NCI-H2196 treated with DMSO at 0.1 percent for 48 hours (cell line): ENCODE results near the gene OR7D2.
A peak's percentile ranks its signal among the peaks of the same experiment; 100 is the strongest.
"Not testable (repeated sequence)": the region's sequence is repeated elsewhere in the genome, so short reads cannot be mapped to it uniquely, and the experiment has no call there.

Experiments used
- DNase-seq: peaks from one replicate; lab custom pipeline; 2025; ENCODE audit not compliant: unreplicated experiment; lab: John Stamatoyannopoulos, UW

The OR7D2 gene

DNA sequence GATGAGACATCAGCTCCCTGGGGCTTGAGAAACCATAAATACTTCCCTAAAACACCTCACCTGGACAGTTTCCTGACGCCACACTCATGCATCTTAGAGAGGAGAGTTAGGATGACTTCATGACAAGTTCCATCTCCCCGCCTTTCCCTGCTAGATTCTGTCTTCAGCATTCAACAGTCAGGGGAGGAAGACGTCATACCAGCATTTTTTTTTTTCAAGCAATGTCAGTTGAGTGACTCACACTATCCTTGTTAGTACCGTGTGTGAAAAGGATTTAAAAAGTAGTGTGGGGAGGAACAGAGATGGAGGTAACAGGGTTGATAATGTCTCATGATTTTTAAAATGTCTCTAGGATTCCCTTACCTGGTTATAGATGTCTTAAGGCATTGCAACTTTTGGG lies at the start of gene OR7D2:
TSS of gene OR7D2 (plus strand) at position 79 of the 400 bp plus-strand sequence. CDS start 6,803 bp downstream, outside the sequence.
- no peak for DNase-seq

DNA sequence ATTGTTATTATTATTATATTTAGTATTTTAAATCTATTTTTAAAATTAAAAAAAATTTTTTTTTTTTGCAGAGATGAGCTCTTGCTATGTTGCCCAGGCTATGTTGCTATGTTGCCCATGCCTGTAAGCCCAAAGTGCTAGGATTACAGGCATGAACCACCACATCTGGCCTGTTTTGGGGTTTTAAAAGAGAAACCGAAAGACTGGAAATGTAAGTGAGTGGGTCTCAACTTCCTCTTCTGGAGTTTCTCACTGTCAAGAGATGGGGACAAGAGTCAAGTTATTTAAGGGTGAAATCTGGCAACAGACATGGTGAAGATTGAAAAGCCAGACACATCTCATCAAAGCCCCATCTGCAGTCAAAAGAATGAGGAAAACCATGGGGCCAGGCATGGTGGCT lies 47.8 kb upstream of the OR7D2 start:
- no peak for DNase-seq

DNA sequence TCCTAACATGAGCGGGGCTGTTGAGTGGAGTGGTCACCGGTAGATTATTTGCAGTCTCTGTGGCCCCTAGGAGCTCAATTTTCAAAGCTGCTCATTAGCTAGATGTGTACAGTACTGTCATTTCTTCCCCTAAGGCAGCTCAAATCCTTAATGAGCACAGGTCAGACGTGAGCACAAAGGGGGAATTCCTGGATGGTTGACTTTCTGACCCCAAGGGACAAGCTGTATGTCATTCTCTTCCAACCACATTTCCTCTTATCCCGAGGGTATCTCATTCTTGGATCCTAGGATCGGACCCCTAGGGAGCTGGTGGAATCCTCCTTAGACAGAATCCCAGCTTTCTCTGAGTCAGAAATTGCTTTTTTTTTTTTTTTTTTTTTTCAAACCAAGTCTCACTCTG lies 46.4 kb upstream of the OR7D2 start:
- no peak for DNase-seq

DNA sequence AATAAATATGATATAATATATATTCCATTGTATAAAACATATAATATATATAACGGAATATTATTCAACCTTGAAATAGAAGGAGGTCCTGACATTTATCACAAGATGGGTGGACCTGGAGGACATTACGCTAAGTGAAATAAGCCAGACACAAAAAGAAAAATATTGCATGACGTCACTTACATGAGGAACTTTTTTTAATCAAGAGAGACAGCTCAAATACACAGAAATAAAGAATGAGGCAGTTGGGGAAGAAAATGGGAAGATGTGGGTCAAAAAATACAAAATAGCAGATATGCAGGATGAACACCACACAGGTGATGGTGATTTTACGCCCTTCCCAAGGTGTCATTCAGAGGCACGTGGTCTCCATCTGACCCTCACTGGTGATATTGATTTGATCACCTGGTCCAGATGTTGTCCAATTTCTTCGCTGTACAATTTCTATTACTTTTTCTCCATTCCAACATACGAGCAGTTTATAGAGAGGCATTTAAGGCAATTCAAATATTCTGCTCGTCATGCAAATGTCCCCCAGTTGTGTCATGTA lies 39.1 kb upstream of the OR7D2 start:
- DNase-seq = no peak

- peak; percentile 86 for DNase-seq
Measured at GRCh38 chr19:9140159-9140874, 38.5 kb upstream of the OR7D2 start, which contains the start of gene ZNF317. ZNF317 (plus strand) TSS chr19:9140397; CDS start chr19:9156017, 15,620 bp downstream.

- DNase-seq = no peak
Measured at GRCh38 chr19:9144920-9145319, 33.9 kb upstream of the OR7D2 start.

GRCh38 chr19:9146882-9147281 lies 31.9 kb upstream of the OR7D2 start:
- DNase-seq = no peak

DNA sequence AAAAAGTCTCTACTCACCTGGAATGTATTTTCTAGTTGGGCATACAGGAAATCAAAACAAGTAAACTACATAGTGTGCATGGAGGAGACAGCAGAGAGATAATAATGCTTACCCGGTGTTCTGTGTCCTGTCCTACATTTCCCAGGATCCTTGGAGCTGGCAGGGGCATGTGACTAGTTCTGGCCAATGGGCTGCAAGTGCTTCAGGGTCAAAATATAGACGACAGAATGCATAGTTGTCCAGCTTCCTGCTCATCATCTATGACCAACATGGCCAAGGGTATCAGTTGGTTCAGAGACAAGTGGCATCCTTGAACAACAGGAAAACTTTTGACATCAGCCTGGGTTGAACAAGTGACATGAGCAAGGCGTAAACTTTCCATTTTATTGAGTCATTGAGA lies 30.1 kb upstream of the OR7D2 start:
- DNase-seq = no peak

- DNase-seq = no peak
Measured at GRCh38 chr19:9149997-9150396, 28.8 kb upstream of the OR7D2 start.

DNA sequence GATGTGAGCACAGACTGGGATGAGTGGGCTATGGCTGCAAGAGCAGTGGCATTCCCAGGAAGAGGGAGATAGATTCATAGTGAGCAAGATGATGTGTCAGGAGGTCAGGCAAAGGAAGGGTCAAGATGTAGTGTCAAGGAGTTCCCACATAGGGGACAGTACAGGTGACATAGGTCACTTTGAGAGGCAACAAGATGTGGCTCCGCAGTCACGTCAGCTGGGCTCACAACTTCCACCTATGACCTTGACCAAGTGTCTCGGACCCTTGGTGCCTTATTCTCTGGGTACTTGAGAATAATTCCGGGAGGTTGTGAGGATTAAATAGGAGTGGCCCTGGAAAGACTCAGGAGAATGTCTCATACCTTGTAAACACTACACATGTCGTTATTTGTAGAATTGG lies 28.1 kb upstream of the OR7D2 start:
- DNase-seq = no peak

- DNase-seq = no peak
Measured at GRCh38 chr19:9151367-9151766, 27.4 kb upstream of the OR7D2 start.

DNA sequence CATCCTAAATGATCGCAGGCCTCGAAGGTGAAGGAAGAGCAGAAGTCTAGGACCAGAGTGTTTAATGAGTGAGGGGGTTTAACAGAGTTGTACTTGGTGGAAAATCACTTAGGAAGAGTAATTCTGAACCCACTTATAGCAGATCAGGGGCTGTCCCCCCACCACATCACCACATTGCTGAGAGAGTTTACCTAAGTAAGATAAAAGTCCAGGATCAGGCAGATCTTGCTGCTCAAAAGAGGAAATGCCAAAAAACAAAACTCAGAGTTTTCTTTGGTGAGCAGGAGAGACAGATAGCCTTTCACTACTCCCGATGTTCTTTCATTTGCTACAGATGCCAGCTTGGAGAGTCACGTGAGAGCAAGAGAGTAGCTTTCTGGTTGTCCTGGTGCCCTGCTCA lies 23.2 kb upstream of the OR7D2 start:
- no peak for DNase-seq

DNA sequence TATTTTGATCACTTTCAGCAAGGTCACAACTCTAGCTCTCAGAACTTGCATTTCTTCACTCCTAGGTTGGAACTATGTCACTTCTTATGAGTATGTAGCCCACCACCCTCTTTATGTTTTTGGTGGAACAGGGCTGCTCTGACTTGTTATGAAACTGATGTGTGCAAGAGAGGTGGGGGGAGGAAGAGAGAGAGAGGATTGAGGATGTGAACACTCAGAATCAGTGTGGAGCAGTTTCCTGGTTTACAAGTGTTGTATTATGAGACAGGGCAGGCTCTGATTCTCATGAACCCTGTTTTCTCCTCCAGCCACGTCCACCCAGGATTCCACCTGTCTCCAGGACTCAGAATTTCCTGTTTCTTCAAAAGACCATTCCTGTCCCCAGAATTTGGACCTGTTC lies 22.5 kb upstream of the OR7D2 start:
- no peak for DNase-seq

GRCh38 chr19:9159891-9160290 lies 18.9 kb upstream of the OR7D2 start:
- no peak for DNase-seq

DNA sequence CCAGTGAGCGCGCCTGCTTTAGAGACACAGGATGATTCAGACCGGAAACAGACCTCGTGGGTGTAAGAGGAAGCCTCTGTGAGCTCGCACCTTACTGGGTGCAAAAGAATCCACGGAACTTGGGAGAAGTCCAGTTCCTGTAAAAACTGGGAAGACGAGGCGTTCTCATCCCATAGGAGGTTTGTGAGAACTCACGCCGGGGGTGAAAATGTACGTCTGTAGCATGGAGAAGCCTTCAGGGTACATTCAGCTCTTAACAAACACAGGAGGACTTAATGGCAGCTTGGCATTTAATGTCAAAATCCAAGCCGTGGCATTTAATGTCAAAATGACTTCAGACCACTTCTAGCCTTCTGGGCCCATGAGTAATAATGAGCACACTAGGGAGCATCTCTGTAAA lies 17.4 kb upstream of the OR7D2 start:
- no peak for DNase-seq

GRCh38 chr19:9165261-9165660 lies 13.5 kb upstream of the OR7D2 start:
- no peak for DNase-seq

DNA sequence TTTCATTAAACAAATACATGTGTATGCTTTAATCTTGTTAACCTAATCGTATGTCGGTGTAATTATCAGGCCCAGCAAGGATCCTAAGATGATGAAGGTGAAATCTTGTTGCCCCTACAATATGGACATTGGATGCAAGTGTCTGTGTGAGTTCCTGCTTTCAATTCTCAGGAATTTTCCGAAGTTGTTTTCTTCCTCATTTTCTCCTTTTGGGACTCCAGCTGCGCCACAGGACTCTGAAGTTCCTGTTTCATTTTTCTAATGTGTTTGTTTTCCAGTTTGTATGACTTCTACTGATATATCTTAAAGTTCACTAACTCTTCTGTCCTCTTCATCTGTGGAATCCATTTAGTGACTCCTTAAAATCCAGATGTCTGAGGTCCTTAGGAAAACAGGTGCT lies 11.9 kb upstream of the OR7D2 start:
- no peak for DNase-seq

DNA sequence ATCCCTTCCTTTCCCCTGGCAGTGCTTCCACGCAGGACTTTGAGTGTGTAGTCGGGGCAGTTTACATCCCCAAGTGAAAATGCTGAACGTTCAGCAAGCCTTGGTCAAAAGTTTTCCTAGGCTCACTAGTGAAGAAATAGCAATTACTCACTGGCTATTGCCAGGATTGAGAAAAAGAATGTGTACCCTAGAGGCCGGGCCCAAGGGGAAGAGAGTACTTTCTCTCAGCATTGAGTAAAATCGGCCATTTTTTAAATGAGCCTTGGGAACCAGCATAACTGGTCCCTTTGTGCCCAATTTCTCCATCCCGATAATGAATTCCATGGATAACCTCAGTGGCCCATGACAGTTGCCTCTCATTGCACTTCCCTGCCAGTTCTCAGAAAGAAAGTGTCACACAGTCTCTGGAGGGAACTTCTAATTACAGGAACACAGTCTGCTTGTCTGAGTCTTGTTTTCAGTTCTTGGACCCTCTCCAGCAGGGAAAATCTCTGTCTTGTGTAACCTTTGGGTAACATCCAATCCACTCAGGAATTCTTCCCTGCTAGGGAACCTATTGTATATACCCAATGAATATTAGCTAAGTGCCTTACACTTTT lies 7.3 kb upstream of the OR7D2 start:
- DNase-seq = no peak

GRCh38 chr19:9175326-9175725 lies 3.5 kb upstream of the OR7D2 start:
- no peak for DNase-seq

DNA sequence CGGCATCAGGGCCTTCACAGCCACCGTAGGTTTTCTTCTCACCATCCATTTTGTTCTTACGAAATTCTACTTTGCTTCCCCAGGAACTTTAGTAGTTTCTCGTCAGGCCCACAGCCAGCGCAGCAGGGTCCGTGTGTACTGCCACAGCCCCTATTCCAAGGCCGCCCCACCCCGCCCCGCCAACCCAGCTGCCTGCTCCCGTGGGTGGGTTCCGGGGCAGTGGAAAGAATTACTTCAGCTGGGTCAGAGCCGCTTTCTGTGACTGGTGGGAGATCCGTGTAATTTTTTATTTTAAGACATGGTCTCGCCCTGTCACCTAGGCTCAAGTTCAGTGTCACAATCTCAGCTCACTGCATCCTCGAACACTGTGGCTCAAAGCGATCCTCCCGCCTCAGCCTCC lies 4.2 kb downstream of the OR7D2 start:
- no peak for DNase-seq

DNA sequence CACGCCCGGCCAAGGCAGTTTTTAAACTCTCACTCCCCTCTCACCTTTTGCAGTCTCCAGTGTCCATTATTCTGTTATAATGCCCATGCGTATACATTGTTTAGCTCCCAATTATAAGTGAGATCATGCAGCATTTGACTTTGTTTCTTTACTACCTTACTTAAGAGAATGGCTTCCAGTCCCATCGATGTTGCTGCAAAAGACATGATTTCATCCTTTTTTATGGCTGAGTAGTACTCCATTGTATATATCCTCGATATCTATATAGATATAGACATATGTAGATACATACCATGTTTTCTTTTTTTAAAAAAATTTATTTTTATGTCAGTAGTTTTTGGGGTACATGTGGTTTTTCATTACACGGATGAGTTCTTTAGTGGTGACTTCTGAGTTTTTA lies 8.4 kb downstream of the OR7D2 start:
- no peak for DNase-seq

- no peak for DNase-seq
Measured at GRCh38 chr19:9189535-9189934, 10.8 kb downstream of the OR7D2 start.

DNA sequence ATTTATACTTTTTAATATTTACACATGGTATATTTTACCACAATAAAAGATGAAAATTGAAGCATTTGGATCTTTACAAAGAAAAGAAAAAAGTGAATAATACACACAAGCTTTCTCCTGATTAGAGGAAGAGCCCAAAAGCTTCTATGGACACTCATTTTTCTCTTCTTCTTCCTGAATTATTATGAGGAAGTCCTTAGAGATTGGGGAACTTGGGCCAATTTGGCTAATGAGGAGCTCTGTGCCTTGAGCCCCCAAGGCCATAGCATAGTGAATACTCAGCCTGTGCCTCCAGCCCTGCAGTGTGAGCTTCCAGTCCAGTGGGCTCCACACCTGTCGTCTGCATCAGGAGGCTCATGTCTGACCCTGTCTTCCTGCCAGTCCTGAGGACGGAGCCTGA lies 19.3 kb downstream of the OR7D2 start:
- DNase-seq = not testable (repeated sequence)
